Sigmoid colon (tissue), 7 donors: ENCODE results near the gene FBXW4. TPM values are rescaled to one million over a fixed set of nuclear protein-coding genes. Genes with fewer than 3 reads are reported as not detected.

ENCODE experiments used
- DNase-seq: peaks from one replicate; pipeline ENCODE4 v3.0.0-alpha.2; 2019
- H3K27ac ChIP-seq, 4 donors: fragments of 200-600 bp; sonication (generic); one replicate each; pipeline ENCODE4 v1.5.1; 2016 to 2019; ENCODE audit warnings: mild to moderate bottlenecking in 1 of 4
- H3K27me3 ChIP-seq, 3 donors: fragments of 200-600 bp; sonication (generic); one replicate each; pipeline ENCODE4 v1.5.1; 2019; ENCODE audit warnings: mild to moderate bottlenecking in 1 of 3
- H3K36me3 ChIP-seq, 4 donors: fragments of 200-600 bp; sonication (generic); one replicate each; pipeline ENCODE4 v1.5.1; 2016 to 2019
- H3K4me1 ChIP-seq, 4 donors: fragments of 200-600 bp; sonication (generic); one replicate each; pipeline ENCODE4 v1.5.1; 2017 to 2019
- H3K4me3 ChIP-seq, 4 donors: fragments of 200-600 bp; sonication (generic); one replicate each; pipeline ENCODE4 v1.5.1; 2017 to 2019; ENCODE audit warnings: mild to moderate bottlenecking in 2 of 4, moderate library complexity in 1 of 4
- H3K9me3 ChIP-seq, 4 donors: fragments of 200-600 bp in 3 of 4; sonication (generic) in 3 of 4; one replicate each; pipeline versions ENCODE4 v1.5.1 to v1.6.1; 2013 to 2019
- EP300 ChIP-seq, 4 donors: sonication (generic); formaldehyde crosslinking; IDR thresholded peaks; one replicate each; pipeline ENCODE4 v1.6.1; 2017; ENCODE audit warnings: antibody characterized with exemption in 4 of 4
- POLR2A ChIP-seq, 2 donors: fragments of 450-650 bp; IDR thresholded peaks; one replicate each; pipeline ENCODE4 v1.6.1; 2016; ENCODE audit warnings: antibody characterized with exemption in 2 of 2, mild to moderate bottlenecking in 2 of 2, moderate library complexity in 2 of 2
- POLR2AphosphoS5 ChIP-seq, 4 donors: sonication (generic); formaldehyde crosslinking; IDR thresholded peaks; one replicate each; pipeline ENCODE4 v1.6.1; 2017; ENCODE audit warnings: antibody characterized with exemption in 4 of 4
- WGBS, 2 donors: extraction: QIAGEN DNeasy Blood & Tissue Kit; methylation state at CpG; one replicate each; pipeline ENCODE4 v1.1.7; 2013; 5-methylcytosine and 5-hydroxymethylcytosine counted together
- intact Hi-C: fragments of 100-400 bp; cut with DNase I; formaldehyde crosslinking; loops from one replicate; pipeline ENCODE4 v1.15.1; 2023
- polyA plus RNA-seq, 3 donors: library from polyadenylated mRNA; stranded (reverse); fragments of 200-250 nt; gene quantifications; one replicate each; pipeline ENCODE4 v1.2.3, GENCODE V29; 2013
- total RNA-seq, 4 donors: library from RNA; depleted of rRNA; stranded (reverse); fragments of >200 nt; gene quantifications; one replicate each; pipeline ENCODE4 v1.1.0, GENCODE V29; 2016
- TF ChIP-seq, protein P1 (sequence below), 4 experiments: fragments of 450-650 bp in 3 of 4; fragments of 200-600 bp in 1 of 4; IDR thresholded peaks; one replicate each; pipeline ENCODE4 v1.5.1; 2016 to 2019; ENCODE audit warnings: antibody characterized with exemption in 4 of 4, mild to moderate bottlenecking in 3 of 4, moderate library complexity in 2 of 4
- donor health status: healthy with polysubstance abuse.
- donor health status: Bipolar disorder and iron deficiency.
- donor health status: healthy.

The FBXW4 gene
- total and polyA plus RNA-seq, 7 donors: 28.4 to 122 (median 89.7) TPM

DNA sequence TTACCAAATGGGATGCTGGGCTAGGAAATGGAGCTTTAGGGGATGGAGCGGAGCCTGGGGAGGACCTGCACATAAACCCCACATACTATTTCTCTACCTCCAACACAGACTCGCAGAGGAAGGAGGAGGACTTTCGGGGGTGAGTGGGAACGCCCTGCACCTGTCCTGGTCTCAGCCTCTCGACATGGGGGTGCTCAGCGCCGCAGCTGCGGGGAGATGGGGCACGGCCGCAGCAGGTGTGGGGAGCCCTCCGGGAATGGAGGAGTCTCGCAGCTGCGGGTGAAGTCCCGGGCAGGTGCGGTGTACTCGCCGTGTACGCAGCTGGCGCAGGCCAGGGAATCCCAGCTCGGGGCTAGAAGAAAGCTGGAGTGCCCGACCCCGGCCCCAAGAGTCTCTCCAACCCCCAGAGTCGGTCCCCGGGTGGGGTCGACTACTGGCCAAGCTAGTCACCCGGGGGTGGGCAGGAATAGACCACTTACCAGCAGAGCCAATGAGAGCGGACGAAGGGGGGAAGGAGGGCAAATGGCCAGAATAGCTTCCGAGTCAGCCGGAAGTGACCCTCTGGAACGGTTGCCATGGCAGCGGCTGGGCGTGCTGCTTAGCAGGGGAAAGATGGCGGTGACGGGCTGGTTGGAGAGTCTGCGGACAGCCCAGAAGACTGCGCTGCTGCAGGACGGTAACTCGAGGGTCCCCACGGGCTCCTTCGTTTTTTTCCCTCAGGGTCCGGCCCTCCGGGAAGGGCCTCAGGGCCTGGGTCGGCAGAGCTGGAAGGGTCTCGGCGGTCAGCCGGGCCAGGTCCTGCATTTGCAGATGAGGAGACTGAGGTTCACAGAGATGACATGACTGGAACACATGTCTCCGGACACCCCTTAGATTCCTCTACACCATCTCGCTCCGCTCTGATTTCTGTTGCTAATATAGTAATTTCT, 107.0 kb downstream of the FBXW4 start, which contains the start of the genes DPCD and POLL:
DPCD (plus strand) TSS at position 597 of the 929 bp plus-strand sequence; CDS start at position 613, 16 bp downstream.
POLL (minus strand) TSS at position 533 of the 929 bp plus-strand sequence. CDS start 897 bp downstream, outside the sequence.
- peaks cover 0 to 20% (median 0%) of the 10 kb centered on the region in 4 donors for H3K36me3 ChIP-seq
- TF ChIP-seq POLR2AphosphoS5 (IDR thresholded peaks at IDR 0.05) (peak; percentile 48 to 71 (median 59)), POLR2A (IDR thresholded peaks at IDR 0.05) (no peak), EP300 (IDR thresholded peaks at IDR 0.05) (no peak)
- TF ChIP-seq, protein P1, sequence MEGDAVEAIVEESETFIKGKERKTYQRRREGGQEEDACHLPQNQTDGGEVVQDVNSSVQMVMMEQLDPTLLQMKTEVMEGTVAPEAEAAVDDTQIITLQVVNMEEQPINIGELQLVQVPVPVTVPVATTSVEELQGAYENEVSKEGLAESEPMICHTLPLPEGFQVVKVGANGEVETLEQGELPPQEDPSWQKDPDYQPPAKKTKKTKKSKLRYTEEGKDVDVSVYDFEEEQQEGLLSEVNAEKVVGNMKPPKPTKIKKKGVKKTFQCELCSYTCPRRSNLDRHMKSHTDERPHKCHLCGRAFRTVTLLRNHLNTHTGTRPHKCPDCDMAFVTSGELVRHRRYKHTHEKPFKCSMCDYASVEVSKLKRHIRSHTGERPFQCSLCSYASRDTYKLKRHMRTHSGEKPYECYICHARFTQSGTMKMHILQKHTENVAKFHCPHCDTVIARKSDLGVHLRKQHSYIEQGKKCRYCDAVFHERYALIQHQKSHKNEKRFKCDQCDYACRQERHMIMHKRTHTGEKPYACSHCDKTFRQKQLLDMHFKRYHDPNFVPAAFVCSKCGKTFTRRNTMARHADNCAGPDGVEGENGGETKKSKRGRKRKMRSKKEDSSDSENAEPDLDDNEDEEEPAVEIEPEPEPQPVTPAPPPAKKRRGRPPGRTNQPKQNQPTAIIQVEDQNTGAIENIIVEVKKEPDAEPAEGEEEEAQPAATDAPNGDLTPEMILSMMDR (IDR thresholded peaks at IDR 0.05): no peak
- peak within 1 kb of the TSS; percentile 72 to 79 (median 76) for H3K27ac ChIP-seq
- intact Hi-C loops: loop anchor here (5.0 kb wide), 2 partner anchors 194 to 236 kb away; partner anchors contain the start of genes BTRC and NPM3
- H3K4me1 ChIP-seq: peaks cover 0 to 28% (median 20%) of the 10 kb centered on the region in 4 donors
- peak; percentile 99 for DNase-seq
- 1% methylated on average over 50 of the region's 50 CpGs for WGBS, 2 donors
- no peaks in the 10 kb centered on the region for H3K27me3 ChIP-seq
- no peaks in the 10 kb centered on the region for H3K9me3 ChIP-seq
- peak within 1 kb of the TSS; percentile 84 to 96 (median 88) for H3K4me3 ChIP-seq

- no peak overlapping the region for H3K4me3 ChIP-seq
- 97% methylated on average over 9 of the region's 9 CpGs for WGBS, 2 donors
- TF ChIP-seq POLR2A (IDR thresholded peaks at IDR 0.05) (no peak), EP300 (IDR thresholded peaks at IDR 0.05) (no peak)
- H3K27me3 ChIP-seq: no peaks in the 10 kb centered on the region
- peaks cover 0 to 42% (median 8%) of the 10 kb centered on the region in 4 donors for H3K36me3 ChIP-seq
- no peaks in the 10 kb centered on the region for H3K9me3 ChIP-seq
- peaks cover 0 to 28% (median 20%) of the 10 kb centered on the region in 4 donors for H3K4me1 ChIP-seq
- intact Hi-C loops: loop anchor here (5.0 kb wide), 2 partner anchors 196 to 234 kb away; partner anchors contain the start of genes BTRC and NPM3
- no peak for DNase-seq
- no peak overlapping the region for H3K27ac ChIP-seq
Observed at GRCh38 chr10:101585841-101586240, 109.1 kb downstream of the FBXW4 start.

GRCh38 chr10:101580486-101581399, 114.2 kb downstream of the FBXW4 start:
- TF ChIP-seq POLR2A (IDR thresholded peaks at IDR 0.05): no peak
- TF ChIP-seq, protein P1 (IDR thresholded peaks at IDR 0.05): no peak
- no peak for TF ChIP-seq POLR2AphosphoS5 (IDR thresholded peaks at IDR 0.05)
- no peak for TF ChIP-seq EP300 (IDR thresholded peaks at IDR 0.05)
- H3K4me1 ChIP-seq: no peaks in the 10 kb centered on the region
- H3K4me3 ChIP-seq: no peak overlapping the region
- no peak overlapping the region for H3K27ac ChIP-seq
- no peaks in the 10 kb centered on the region for H3K27me3 ChIP-seq
- no peaks in the 10 kb centered on the region for H3K9me3 ChIP-seq
- intact Hi-C loops: no loop called here
- peaks cover 8 to 79% (median 22%) of the 10 kb centered on the region in 4 donors for H3K36me3 ChIP-seq
- 89 to 93% methylated on average over 10 of the region's 10 CpGs for WGBS, 2 donors
- no peak for DNase-seq

DNA sequence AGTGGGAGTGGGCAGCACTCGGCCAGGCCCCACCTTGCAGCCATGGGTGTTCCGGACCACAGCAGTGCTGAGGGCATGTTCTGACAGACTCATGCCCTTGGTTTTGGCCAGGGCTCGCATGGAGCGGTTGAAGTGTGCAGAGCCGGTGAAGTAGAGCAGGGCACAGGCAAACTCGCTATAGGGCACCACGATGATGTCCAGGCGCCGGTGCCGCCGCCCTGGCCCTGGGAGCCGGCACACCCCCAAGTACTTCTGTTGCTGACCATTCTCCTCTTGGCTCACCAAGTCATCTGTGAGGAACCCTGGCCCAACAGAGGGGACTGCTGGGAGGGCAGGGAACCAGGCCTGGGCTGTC, 115.5 kb downstream of the FBXW4 start:
- no peak for TF ChIP-seq EP300 (IDR thresholded peaks at IDR 0.05)
- TF ChIP-seq, protein P1 (IDR thresholded peaks at IDR 0.05): no peak
- TF ChIP-seq POLR2AphosphoS5 (IDR thresholded peaks at IDR 0.05): no peak
- TF ChIP-seq POLR2A (IDR thresholded peaks at IDR 0.05): no peak
- Histone ChIP-seq H3K27me3 (no peaks in the 10 kb centered on the region), H3K4me1 (no peaks in the 10 kb centered on the region), H3K36me3 (peaks cover 8 to 70% (median 22%) of the 10 kb centered on the region in 4 donors), H3K4me3 (no peak overlapping the region), H3K9me3 (no peaks in the 10 kb centered on the region), H3K27ac (no peak overlapping the region)
- intact Hi-C loops: no loop called here
- no peak for DNase-seq
- WGBS, 2 donors: 97 to 98% methylated on average over 12 of the region's 12 CpGs
